HepG2 (cell line): Measurements from ENCODE around the gene DIP2C. TPM values are rescaled to one million over a fixed set of nuclear protein-coding genes. Genes with fewer than 3 reads are reported as not detected.

Experiments
- ATAC-seq: fragments of 200-7000 bp; cut with Tn5 transposase; 3 replicates; pipeline ENCODE4 v1.9.1; 2020; ENCODE audit warnings: mild to moderate bottlenecking, moderate library complexity
- BruUV-seq: library from RNA; stranded (reverse); fragments of 400-500 nt; replicated peaks from 2 replicates; lab custom pipeline; 2021; lab: Mats Ljungman, UMichigan
- CTCF ChIA-PET: fragments of 300-600 bp; formaldehyde crosslinking; extraction: SDS; loops from one replicate; lab custom pipeline; 2021; ENCODE audit warnings: low total read pairs, inconsistent platforms, low intra/inter-chr PET ratio; lab: Yijun Ruan, JAX
- POLR2A ChIA-PET: fragments of 350-600 bp; sonication (Branson Sonifier 250); formaldehyde crosslinking; loops from one replicate; lab custom pipeline; 2020; ENCODE audit warnings: antibody characterized with exemption, inconsistent platforms; lab: Yijun Ruan, JAX
- DNase-seq: peaks from one replicate; pipeline ENCODE4 v3.0.0-alpha.2; 2015; ENCODE audit warnings: low spot score
- FAIRE-seq: peaks from 3 replicates; lab custom pipeline; 2011; peaks lifted over from hg19 to GRCh38; lab: Jason Lieb, UNC
- H2AFZ ChIP-seq: one replicate; pipeline ENCODE4 v1.6.1; 2011; ENCODE audit warnings: low read length, inconsistent platforms
- H3K27ac ChIP-seq: fragments of 300-600 bp; 3 replicates; pipeline ENCODE4 v1.8.0; 2011; ENCODE audit warnings: mixed run types, mild to moderate bottlenecking, mixed read lengths, low read length, inconsistent platforms; ENCODE audit not compliant: insufficient read depth; ENCODE audit errors: extremely low read length
- H3K27me3 ChIP-seq, 2 experiments: fragments of 200-600 bp in 1 of 2; 2 replicates in 1 of 2; 3 replicates in 1 of 2; pipeline versions ENCODE4 v1.6.0 to v1.8.0; 2011; ENCODE audit warnings: low read length in 2 of 2, mild to moderate bottlenecking in 2 of 2, moderate library complexity in 2 of 2, inconsistent platforms in 1 of 2; ENCODE audit not compliant: insufficient read depth in 2 of 2, control insufficient read depth in 1 of 2
- H3K36me3 ChIP-seq, 2 experiments: fragments of 200-600 bp in 1 of 2; replicated peaks in 1 of 2; 2 replicates in 1 of 2; 3 replicates in 1 of 2; pipeline versions ENCODE4 v1.5.1 to v1.8.0; 2011; ENCODE audit warnings: low read length in 2 of 2, inconsistent platforms in 1 of 2; ENCODE audit not compliant: insufficient read depth in 2 of 2, control insufficient read depth in 1 of 2
- H3K4me1 ChIP-seq: 2 replicates; pipeline ENCODE4 v1.5.1; 2012; ENCODE audit warnings: low read length, inconsistent platforms; ENCODE audit not compliant: insufficient read depth
- H3K4me2 ChIP-seq: 2 replicates; pipeline ENCODE4 v1.6.0; 2011; ENCODE audit warnings: low read depth, low read length, inconsistent platforms
- H3K4me3 ChIP-seq, 3 experiments: fragments of 200-600 bp in 1 of 3; sonication (generic), shearing (Covaris generic) in 1 of 3; replicated peaks in 1 of 3; 2 replicates each; pipeline ENCODE4 v1.5.1; 2011 to 2016; ENCODE audit warnings: low read length in 3 of 3, inconsistent platforms in 2 of 3, low read depth in 2 of 3, mild to moderate bottlenecking in 2 of 3, control low read depth in 1 of 3, mixed read lengths in 1 of 3; ENCODE audit not compliant: insufficient read depth in 1 of 3
- H3K79me2 ChIP-seq: one replicate; pipeline ENCODE4 v1.6.1; 2011; ENCODE audit warnings: low read length, inconsistent platforms; ENCODE audit not compliant: insufficient read depth
- H3K9ac ChIP-seq: 2 replicates; pipeline ENCODE4 v1.6.0; 2011; ENCODE audit warnings: mild to moderate bottlenecking, low read depth, low read length, inconsistent platforms; ENCODE audit not compliant: insufficient read depth
- H3K9me3 ChIP-seq: 2 replicates; pipeline ENCODE4 v1.5.1; 2012; ENCODE audit warnings: mild to moderate bottlenecking, low read length
- H4K20me1 ChIP-seq: 2 replicates; pipeline ENCODE4 v1.6.0; 2011; ENCODE audit warnings: inconsistent platforms, mild to moderate bottlenecking, low read length, moderate library complexity; ENCODE audit not compliant: insufficient read depth
- CENPT ChIP-seq: sonication (generic); formaldehyde crosslinking; IDR thresholded peaks from 2 replicates; pipeline ENCODE4 v1.8.0; 2022; ENCODE audit warnings: low read depth, mild to moderate bottlenecking, moderate library complexity, missing genetic modification reagents
- CHD4 ChIP-seq: fragments of 200-600 bp; sonication (generic); IDR thresholded peaks from 2 replicates; pipeline ENCODE4 v1.7.0; 2017; ENCODE audit warnings: mild to moderate bottlenecking, low read length, borderline replicate concordance
- HCFC1 ChIP-seq: fragments of 150-350 bp; IDR thresholded peaks from 2 replicates; pipeline ENCODE4 v1.6.1; 2014; ENCODE audit warnings: low read depth, low read length
- HMGXB3 ChIP-seq: sonication (generic); formaldehyde crosslinking; IDR thresholded peaks from 2 replicates; pipeline ENCODE4 v1.4.0; 2020; ENCODE audit warnings: missing genetic modification reagents, borderline replicate concordance
- IRX3 ChIP-seq: sonication (generic); formaldehyde crosslinking; IDR thresholded peaks from 2 replicates; pipeline ENCODE4 v1.8.1; 2023; ENCODE audit warnings: mild to moderate bottlenecking, low read depth, missing genetic modification reagents, borderline replicate concordance
- TFDP2 ChIP-seq: sonication (generic); formaldehyde crosslinking; IDR thresholded peaks from 2 replicates; pipeline ENCODE4 v1.4.0; 2020; ENCODE audit warnings: missing genetic modification reagents
- ZFP62 ChIP-seq: sonication (generic); formaldehyde crosslinking; IDR thresholded peaks from 2 replicates; pipeline ENCODE4 v1.4.0; 2020; ENCODE audit warnings: missing genetic modification reagents
- ZNF275 ChIP-seq: sonication (generic); formaldehyde crosslinking; IDR thresholded peaks from 2 replicates; pipeline ENCODE4 v1.8.0; 2022; ENCODE audit warnings: missing genetic modification reagents, mild to moderate bottlenecking, inconsistent platforms, borderline replicate concordance
- ZNF530 ChIP-seq: sonication (generic); formaldehyde crosslinking; IDR thresholded peaks from 2 replicates; pipeline ENCODE4 v1.5.0; 2020; ENCODE audit warnings: low read depth, mild to moderate bottlenecking, missing genetic modification reagents
- ZNF570 ChIP-seq: sonication (generic); formaldehyde crosslinking; IDR thresholded peaks from 2 replicates; pipeline ENCODE4 v1.4.0; 2020; ENCODE audit warnings: mild to moderate bottlenecking, missing genetic modification reagents, borderline replicate concordance
- ZNF839 ChIP-seq: sonication (generic); formaldehyde crosslinking; IDR thresholded peaks from 2 replicates; pipeline ENCODE4 v1.4.0; 2020; ENCODE audit warnings: missing genetic modification reagents, mild to moderate bottlenecking, borderline replicate concordance
- WGBS: methylation state at CpG from one replicate; pipeline ENCODE4 v1.1.6; 2017; ENCODE audit warnings: low lambda C conversion rate; 5-methylcytosine and 5-hydroxymethylcytosine counted together
- in situ Hi-C: cut with HindIII; loops from 2 replicates; pipeline ENCODE4 v1.10.0; 2017; ENCODE audit warnings: low pct_unique_long_range_greater_than_20kb; ENCODE audit not compliant: extremely low pct_ligation_motif_present
- intact Hi-C: fragments of 100-400 bp; cut with micrococcal nuclease; formaldehyde crosslinking; loops from one replicate; pipeline ENCODE4 v1.10.0; 2022; ENCODE audit not compliant: unreplicated experiment
- polyA plus RNA-seq, 8 experiments: library from polyadenylated mRNA; depleted of rRNA in 3 of 8; stranded (reverse) in 7 of 8; unstranded in 1 of 8; fragments of >200 nt; fragmentation: Illumina TruSeq in 4 of 8; extraction: Trizol in 4 of 8; gene quantifications; 2 replicates each; pipeline versions ENCODE4 v1.2.1 to v1.2.3, GENCODE V29; 2011 to 2016; ENCODE audit warnings: low read depth in 4 of 8, missing spikeins in 1 of 8, mixed read lengths in 1 of 8; ENCODE audit not compliant: insufficient read depth in 1 of 8
- total RNA-seq, 5 experiments: library from RNA; depleted of rRNA; stranded (reverse); fragments of >200 nt; fragmentation: Illumina TruSeq; extraction: Trizol; gene quantifications; 2 replicates each; pipeline ENCODE4 v1.2.3, GENCODE V29; 2016; ENCODE audit warnings: low read depth in 1 of 5
- TF ChIP-seq, protein P1 (sequence below): sonication (generic); formaldehyde crosslinking; IDR thresholded peaks from 2 replicates; pipeline ENCODE4 v1.5.0; 2020; ENCODE audit warnings: missing genetic modification reagents, mild to moderate bottlenecking, borderline replicate concordance
- TF ChIP-seq, protein P2 (sequence below): IDR thresholded peaks from 2 replicates; pipeline ENCODE4 v1.6.1; 2018; ENCODE audit warnings: missing genetic modification reagents

DIP2C gene
- total and polyA plus RNA-seq, 2 of the 13 experiments (the other 11 are each of a cell fraction or from before 2014, with no cell fraction given), result 2.2 to 2.7 TPM

- no peak for TF ChIP-seq ZFP62 (CRISPR knock-in tag)
Measured at GRCh38 chr10:656883-657282, 32.6 kb downstream of the DIP2C start (continued).

- Histone ChIP-seq H2AFZ (no peak overlapping the region), H4K20me1 (peaks cover 4% of the 10 kb centered on the region; the same call in 1 of the 2 replicates), H3K36me3 (no peaks in the 10 kb centered on the region; a peak in 1 of 5 replicates), H3K4me3 (no peak overlapping the region), H3K4me1 (peaks cover 16% of the 10 kb centered on the region), H3K9me3 (no peaks in the 10 kb centered on the region), H3K9ac (no peak overlapping the region), H3K79me2 (peaks cover 16% of the 10 kb centered on the region), H3K4me2 (no peak overlapping the region), H3K27me3 (no peaks in the 10 kb centered on the region), H3K27ac (no peak overlapping the region)
- no TSS peak for BruUV-seq
- WGBS, result 91% methylated on average over 8 of the region's 8 CpGs
- DNase-seq (no peak), FAIRE-seq (no peak), ATAC-seq (no peak)
- CTCF ChIA-PET, result no interaction called here
- intact Hi-C loops, result no loop called here
- POLR2A ChIA-PET, result no interaction called here
- in situ Hi-C loops, result no loop called here
- TF ChIP-seq ZNF530 (CRISPR knock-in tag), result no peak
- TF ChIP-seq, protein P1, sequence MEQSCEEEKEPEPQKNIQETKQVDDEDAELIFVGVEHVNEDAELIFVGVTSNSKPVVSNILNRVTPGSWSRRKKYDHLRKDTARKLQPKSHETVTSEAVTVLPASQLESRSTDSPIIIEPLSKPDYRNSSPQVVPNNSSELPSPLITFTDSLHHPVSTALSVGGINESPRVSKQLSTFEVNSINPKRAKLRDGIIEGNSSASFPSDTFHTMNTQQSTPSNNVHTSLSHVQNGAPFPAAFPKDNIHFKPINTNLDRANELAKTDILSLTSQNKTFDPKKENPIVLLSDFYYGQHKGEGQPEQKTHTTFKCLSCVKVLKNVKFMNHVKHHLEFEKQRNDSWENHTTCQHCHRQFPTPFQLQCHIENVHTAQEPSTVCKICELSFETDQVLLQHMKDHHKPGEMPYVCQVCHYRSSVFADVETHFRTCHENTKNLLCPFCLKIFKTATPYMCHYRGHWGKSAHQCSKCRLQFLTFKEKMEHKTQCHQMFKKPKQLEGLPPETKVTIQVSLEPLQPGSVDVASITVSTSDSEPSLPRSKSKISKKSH (CRISPR knock-in tag), result no peak
- TF ChIP-seq, protein P2, sequence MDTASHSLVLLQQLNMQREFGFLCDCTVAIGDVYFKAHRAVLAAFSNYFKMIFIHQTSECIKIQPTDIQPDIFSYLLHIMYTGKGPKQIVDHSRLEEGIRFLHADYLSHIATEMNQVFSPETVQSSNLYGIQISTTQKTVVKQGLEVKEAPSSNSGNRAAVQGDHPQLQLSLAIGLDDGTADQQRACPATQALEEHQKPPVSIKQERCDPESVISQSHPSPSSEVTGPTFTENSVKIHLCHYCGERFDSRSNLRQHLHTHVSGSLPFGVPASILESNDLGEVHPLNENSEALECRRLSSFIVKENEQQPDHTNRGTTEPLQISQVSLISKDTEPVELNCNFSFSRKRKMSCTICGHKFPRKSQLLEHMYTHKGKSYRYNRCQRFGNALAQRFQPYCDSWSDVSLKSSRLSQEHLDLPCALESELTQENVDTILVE (CRISPR knock-in tag), result no peak
- no peak for TF ChIP-seq ZNF275 (CRISPR knock-in tag)
- no peak for TF ChIP-seq ZNF570 (CRISPR knock-in tag)
- no peak for TF ChIP-seq IRX3 (CRISPR knock-in tag)
- TF ChIP-seq CENPT (CRISPR knock-in tag), result no peak
- no peak for TF ChIP-seq CHD4
- no peak for TF ChIP-seq HMGXB3 (CRISPR knock-in tag)
- no peak for TF ChIP-seq HCFC1
- no peak for TF ChIP-seq TFDP2 (CRISPR knock-in tag)
- no peak for TF ChIP-seq ZNF839 (CRISPR knock-in tag)
Measured at GRCh38 chr10:655184-655583, 34.3 kb downstream of the DIP2C start.
